Activated naive CD8-positive, alpha-beta T cell (primary cell): ENCODE results near the gene BPIFB3.

ENCODE experiments used
- H3K27ac Mint-ChIP-seq: one replicate; pipeline ENCODE4 v1.8.0; 2021; ENCODE audit warnings: mixed read lengths
- H3K27me3 Mint-ChIP-seq: one replicate; pipeline ENCODE4 v1.8.0; 2021; ENCODE audit warnings: mixed read lengths
- H3K36me3 Mint-ChIP-seq: one replicate; pipeline ENCODE4 v1.8.0; 2021; ENCODE audit warnings: mixed read lengths
- H3K4me1 Mint-ChIP-seq: one replicate; pipeline ENCODE4 v1.8.0; 2021; ENCODE audit warnings: low read depth, mixed read lengths
- H3K4me3 Mint-ChIP-seq: one replicate; pipeline ENCODE4 v1.8.0; 2021; ENCODE audit warnings: mild to moderate bottlenecking, mixed read lengths
- H3K9me3 Mint-ChIP-seq: one replicate; pipeline ENCODE4 v1.8.0; 2021; ENCODE audit warnings: low read depth, mixed read lengths

BPIFB3 gene

DNA sequence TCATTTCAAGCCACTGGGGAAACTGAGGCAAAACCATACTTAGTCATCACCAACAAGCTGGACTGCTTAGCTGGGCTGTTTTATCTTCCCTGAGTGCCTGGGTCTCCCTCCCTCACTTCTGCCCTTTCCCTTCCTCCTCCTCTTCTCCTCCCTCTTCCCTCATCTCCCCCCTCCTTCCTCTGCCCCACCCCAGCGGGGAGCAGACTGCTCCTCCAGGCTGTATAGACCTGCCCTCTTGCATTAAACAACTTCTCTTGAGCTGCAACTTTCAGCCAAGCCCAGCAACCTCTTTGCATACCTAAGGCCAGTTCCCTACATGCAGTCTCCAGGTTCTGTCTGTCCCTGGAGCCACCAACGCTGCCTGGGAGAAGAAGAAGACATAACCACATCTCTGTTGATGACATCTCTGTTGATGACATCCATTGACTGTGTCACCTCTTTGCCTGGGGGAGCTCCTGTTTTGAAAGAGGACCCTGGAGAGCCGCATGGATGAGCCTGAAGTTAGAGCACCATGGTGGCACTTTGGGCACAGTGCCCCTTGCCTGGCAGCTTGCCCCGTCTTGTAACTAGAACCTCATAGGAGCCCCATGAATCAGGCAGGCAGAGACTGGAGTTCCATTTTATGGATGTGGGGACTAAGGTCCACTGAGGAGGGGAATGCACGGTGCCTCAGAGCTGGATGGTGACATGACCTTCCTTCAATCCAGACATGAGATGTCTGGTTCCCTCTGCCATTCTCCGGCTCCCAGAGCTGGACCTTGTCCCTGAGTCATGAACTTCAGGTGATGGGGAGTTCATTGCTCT is 30.1 kb upstream of the BPIFB3 start:
- no peaks in the 10 kb centered on the region for H3K4me1 Mint-ChIP-seq
- H3K4me3 Mint-ChIP-seq: no peak overlapping the region
- no peaks in the 10 kb centered on the region for H3K27me3 Mint-ChIP-seq
- no peaks in the 10 kb centered on the region for H3K36me3 Mint-ChIP-seq
- no peak overlapping the region for H3K27ac Mint-ChIP-seq
- H3K9me3 Mint-ChIP-seq: no peaks in the 10 kb centered on the region

DNA sequence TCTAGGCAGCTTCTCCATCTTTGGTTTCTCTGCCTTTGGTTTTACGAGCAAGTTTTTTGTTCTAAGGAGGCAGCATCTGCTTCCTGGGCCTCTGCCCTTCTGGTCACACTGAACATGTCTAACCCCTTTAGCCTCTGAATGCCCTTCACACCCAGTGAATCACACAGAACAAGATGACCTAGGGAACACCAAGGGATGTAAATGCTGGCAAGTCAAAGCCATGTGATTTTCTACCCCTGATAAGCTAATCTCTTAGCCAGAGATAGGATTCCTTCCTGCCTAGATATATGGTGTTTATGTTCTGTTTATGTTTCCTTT is 29.5 kb upstream of the BPIFB3 start:
- H3K27me3 Mint-ChIP-seq: no peaks in the 10 kb centered on the region
- no peaks in the 10 kb centered on the region for H3K36me3 Mint-ChIP-seq
- no peak overlapping the region for H3K4me3 Mint-ChIP-seq
- no peak overlapping the region for H3K27ac Mint-ChIP-seq
- H3K9me3 Mint-ChIP-seq: no peaks in the 10 kb centered on the region
- no peaks in the 10 kb centered on the region for H3K4me1 Mint-ChIP-seq

DNA sequence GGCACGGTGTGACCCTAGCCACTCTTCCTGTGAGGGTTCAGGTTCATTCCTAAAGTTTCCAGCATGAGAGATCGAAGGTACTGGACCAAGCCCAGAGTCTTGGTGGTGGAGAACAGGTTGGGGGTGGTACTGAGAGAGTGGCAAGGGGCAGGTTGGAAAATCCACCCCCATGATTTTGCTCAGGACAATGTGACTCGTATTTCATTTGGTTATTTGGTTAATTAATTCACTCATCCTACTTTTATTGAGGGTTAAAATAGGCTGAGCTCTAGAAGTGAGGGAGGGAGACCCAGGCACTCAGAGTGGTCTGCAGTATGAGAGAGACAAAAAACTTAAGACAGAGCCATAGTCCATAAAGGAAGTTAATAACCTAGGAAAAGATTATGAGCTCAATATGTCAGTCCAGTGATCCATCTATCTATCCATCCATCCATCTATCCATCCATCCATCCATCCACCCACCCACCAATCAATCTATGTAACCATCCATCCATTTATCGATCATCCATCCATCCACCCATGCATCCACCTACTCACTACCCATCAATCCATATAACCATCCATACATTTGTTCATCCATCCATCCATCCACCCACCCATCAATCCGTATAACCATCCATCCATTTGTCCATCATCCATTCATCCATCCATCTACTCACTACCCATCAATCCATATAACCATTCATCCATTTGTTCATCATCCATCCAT is 28.9 kb upstream of the BPIFB3 start:
- no peaks in the 10 kb centered on the region for H3K9me3 Mint-ChIP-seq
- no peaks in the 10 kb centered on the region for H3K27me3 Mint-ChIP-seq

DNA sequence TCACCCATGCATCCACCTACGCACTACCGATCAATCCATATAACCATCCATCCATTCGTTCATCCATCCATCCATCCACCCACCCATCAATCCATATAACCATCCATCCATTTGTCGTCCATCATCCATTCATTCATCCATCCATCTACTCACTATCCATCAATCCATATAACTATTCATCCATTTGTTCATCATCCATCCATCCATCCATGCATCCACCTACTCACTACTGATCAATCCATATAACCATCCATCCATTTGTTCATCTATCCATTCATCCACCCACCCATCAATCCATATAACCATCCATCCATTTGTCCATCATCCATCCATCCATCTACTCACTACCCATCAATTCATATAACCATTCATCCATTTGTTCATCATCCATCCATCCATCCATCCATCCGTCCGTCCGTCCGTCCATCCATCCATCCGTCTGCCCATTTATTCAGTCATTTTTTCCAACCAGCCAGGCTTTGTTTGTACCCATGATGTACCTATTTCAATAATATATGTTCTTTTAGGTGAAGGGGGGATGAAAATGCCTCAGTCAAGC is 28.3 kb upstream of the BPIFB3 start:
- H3K4me1 Mint-ChIP-seq: no peaks in the 10 kb centered on the region
- H3K27ac Mint-ChIP-seq: no peak overlapping the region
- H3K36me3 Mint-ChIP-seq: no peaks in the 10 kb centered on the region
- no peaks in the 10 kb centered on the region for H3K9me3 Mint-ChIP-seq
- no peaks in the 10 kb centered on the region for H3K27me3 Mint-ChIP-seq
- no peak overlapping the region for H3K4me3 Mint-ChIP-seq

More for the DNA sequence above, 28.9 kb upstream of the BPIFB3 start:
- no peak overlapping the region for H3K27ac Mint-ChIP-seq
- no peak overlapping the region for H3K4me3 Mint-ChIP-seq
- no peaks in the 10 kb centered on the region for H3K4me1 Mint-ChIP-seq
- no peaks in the 10 kb centered on the region for H3K36me3 Mint-ChIP-seq

DNA sequence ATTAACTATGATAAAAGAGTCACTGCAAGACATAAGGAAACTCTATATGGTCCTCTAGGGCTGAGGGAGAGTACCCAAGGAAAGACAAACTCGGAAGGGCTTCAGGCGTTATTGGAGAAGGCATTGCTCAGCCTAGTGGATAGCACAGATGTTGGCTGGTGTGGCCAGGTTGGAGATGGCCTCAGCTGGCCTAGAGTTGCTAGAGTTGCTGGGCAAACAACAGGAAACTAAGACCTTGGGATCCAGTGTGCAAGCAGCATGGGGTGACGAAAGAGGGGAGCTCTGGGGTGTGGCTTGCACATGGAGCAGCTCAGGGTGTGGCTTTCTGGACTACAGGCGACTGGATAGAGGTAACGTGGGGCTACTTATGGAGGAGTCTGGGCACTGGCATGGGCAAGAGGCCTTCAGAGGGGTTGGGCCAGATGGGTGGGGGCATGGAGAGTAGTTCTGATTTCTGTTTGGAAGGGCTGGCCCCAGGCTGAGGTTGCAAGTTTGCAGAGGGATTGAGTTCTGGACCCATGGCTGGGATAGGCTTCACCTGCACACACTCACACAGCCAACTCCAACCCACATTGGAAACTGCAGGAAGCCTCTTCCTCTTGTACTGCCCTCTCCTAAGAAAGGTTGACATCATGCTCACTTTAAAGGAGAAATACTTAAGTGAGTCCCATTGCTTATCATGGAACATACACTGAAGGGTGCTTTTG is 27.5 kb upstream of the BPIFB3 start:
- H3K4me3 Mint-ChIP-seq: no peak overlapping the region
- no peaks in the 10 kb centered on the region for H3K4me1 Mint-ChIP-seq
- H3K9me3 Mint-ChIP-seq: no peaks in the 10 kb centered on the region
- H3K27ac Mint-ChIP-seq: no peak overlapping the region
- H3K36me3 Mint-ChIP-seq: no peaks in the 10 kb centered on the region
- H3K27me3 Mint-ChIP-seq: no peaks in the 10 kb centered on the region

DNA sequence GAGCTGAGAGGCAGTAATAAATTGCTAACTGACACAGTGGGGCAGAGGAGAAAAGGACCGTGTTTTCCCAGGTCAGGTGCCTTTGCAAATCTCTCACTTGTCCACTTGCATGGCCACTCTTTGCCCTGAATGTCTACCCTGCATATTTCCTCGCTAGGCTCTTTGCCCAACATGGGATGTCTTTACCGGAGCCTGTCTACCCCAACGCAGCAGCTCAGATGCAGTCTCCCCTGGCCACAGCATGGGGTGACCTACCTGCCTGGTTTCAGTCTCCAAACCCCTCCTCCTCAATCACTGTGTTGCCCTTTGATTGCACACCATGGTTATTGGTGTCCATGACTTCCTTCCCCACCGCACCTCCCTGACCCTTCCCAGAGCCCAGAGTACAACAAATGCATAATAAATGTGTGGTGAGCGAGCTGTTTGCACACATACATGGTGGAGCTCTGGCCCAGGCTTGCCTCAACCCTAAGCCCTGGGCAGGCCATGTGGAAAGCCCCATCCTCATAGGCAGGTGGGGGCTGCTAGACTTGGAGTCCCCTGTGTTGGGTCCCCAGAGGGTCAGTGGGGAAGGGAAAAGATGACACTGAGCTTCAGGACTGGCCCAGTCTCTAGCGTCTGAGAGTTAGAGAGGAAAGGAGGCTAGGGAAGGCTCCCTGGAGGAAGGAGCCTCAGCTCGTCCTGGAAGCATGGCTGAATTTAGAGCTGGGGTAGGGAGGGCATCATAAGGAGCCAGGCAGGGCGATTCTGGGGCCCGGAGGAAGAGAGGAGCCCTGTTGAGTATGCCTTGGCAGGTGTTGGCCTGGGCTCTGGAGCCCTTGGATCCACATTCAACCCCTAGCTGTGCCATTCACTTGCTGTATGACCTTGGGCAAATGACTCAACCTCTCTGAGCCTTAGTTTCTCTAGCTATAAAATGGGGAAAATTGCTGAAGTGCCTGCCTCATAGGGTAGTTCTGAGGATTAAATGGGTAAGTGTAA is 26.6 kb upstream of the BPIFB3 start:
- H3K27me3 Mint-ChIP-seq: no peaks in the 10 kb centered on the region
- no peak overlapping the region for H3K4me3 Mint-ChIP-seq
- H3K27ac Mint-ChIP-seq: no peak overlapping the region
- no peaks in the 10 kb centered on the region for H3K4me1 Mint-ChIP-seq
- no peaks in the 10 kb centered on the region for H3K36me3 Mint-ChIP-seq
- no peaks in the 10 kb centered on the region for H3K9me3 Mint-ChIP-seq

DNA sequence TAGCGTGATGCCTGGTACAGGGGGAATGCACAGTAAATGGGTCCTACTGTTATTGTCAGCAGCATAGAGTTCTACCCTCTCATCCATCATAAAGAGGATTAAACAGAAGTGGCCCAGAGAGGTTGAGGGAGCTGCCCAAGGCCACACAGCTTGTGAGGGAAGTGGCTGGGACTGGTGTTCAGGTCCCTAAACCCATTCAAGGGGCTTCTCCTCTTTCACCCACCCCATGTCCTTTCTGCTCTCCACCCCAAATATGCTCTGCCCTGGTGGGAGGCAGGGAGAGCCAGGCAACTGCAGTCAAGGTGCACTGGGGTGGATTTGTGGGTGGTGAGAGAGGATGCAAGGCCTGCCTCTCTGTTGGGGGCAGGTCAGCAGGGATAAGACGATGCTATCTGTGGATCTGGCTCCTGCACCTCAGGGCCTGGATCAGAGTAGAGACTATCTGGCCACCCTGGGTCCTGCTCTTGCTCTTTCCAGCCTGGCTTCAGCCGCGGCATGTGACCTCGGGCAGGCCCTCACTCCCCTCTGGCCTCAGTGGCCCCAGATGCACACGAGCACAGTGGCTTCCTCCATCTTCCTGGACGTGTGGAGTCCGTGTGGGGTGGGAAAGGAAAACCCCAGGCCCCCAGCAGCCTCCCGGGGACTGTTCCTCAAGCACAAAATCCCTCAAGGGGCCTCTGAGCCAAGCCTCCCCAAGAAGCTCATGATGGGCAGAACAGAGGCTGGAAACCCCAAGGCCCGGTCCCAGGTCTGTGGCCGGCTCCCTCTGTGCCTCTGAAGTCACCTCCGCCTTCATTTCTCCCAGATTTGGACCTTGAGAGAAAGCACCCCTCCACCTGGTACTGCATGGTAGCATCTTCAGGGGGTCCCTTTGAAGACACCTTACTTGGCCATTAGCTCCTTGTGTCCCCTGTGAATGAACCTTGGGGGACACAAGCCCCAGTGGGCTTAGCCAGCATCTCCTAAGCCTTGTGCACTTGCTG is 25.6 kb upstream of the BPIFB3 start:
- no peak overlapping the region for H3K27ac Mint-ChIP-seq
- H3K36me3 Mint-ChIP-seq: no peaks in the 10 kb centered on the region
- H3K4me1 Mint-ChIP-seq: no peaks in the 10 kb centered on the region
- no peak overlapping the region for H3K4me3 Mint-ChIP-seq
- peaks cover under 1% of the 10 kb centered on the region for H3K9me3 Mint-ChIP-seq
- no peaks in the 10 kb centered on the region for H3K27me3 Mint-ChIP-seq

DNA sequence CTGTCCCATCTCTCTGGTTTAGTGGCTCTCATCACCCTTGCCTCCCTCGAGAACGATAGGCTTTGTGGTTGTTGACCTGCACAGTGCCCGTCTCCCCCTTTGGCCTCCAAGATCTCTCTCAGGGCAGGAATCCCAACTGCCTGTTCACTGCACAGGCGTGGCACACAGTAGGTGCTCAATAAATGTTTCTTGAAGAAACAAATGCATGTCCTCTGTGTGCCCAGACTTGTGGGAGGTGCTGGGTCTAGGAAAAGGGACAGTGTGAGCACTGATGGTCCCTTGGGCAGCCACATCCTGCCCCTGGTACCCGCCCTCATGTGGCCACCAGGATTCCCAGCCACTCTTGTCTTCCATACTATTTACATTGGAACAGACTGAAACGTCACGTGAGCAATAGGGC is 24.8 kb upstream of the BPIFB3 start:
- H3K9me3 Mint-ChIP-seq: peaks cover 5% of the 10 kb centered on the region
- H3K4me3 Mint-ChIP-seq: no peak overlapping the region
- H3K27ac Mint-ChIP-seq: no peak overlapping the region
- no peaks in the 10 kb centered on the region for H3K27me3 Mint-ChIP-seq
- no peaks in the 10 kb centered on the region for H3K36me3 Mint-ChIP-seq
- H3K4me1 Mint-ChIP-seq: no peaks in the 10 kb centered on the region

DNA sequence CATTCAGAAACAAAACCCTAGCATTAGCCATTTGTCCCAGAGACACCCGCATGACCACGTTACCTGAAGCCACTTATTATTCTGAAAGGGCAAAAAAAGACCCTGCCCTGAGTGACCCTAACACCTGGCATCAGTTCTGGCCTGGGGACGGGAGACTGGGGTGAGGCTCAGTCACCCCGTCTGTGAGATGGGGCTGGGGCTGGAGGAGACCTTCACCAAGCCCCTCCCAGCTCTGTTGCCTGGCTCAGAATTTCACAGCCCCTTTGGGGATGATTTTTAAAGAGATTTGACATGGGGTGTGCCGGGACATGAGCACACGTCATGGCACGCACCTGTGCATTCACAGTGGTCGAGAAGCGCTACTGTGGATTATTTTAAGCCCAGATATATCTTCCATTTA is 23.6 kb upstream of the BPIFB3 start:
- Mint-ChIP-seq H3K27me3 (no peaks in the 10 kb centered on the region), H3K27ac (no peak overlapping the region), H3K9me3 (peaks cover 5% of the 10 kb centered on the region), H3K4me3 (no peak overlapping the region), H3K36me3 (no peaks in the 10 kb centered on the region), H3K4me1 (no peaks in the 10 kb centered on the region)

DNA sequence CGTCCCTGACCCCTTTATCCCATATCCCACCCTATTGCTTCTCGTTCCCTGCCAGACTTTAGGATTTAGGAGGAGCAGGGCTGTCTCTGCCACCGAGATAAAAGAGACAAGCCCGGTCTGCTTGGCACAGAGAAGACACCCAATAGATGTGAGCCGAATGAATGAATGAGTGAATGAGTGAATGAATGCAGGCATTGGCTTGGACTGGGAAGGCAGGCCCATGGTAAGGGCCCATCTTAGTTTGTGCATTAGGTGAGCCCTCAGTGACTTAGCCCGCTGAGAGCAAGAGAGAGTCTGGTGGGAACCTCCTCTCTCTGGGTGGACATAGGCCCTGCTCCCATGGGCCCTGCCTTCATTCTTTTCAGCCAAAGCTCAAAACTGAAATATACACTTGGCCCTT is 23.1 kb upstream of the BPIFB3 start:
- Mint-ChIP-seq H3K4me3 (no peak overlapping the region), H3K9me3 (peaks cover 5% of the 10 kb centered on the region), H3K27ac (no peak overlapping the region), H3K27me3 (no peaks in the 10 kb centered on the region), H3K4me1 (no peaks in the 10 kb centered on the region), H3K36me3 (no peaks in the 10 kb centered on the region)

DNA sequence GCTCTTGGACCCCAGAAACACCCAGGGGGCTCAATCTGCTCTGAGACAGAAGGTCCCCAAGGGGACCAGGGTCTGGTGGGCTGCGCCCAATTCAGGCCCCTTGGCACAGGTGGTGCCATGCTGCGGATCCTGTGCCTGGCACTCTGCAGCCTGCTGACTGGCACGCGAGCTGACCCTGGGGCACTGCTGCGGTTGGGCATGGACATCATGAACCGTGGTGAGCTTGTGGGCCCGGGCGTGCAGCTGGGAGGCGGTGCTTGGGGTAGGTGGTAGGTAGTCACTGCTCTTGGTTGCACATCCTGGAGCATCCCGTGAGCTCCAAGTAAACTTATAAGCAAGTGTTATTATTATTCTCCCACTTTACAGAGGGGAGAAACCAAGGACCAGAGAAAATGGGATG is 22.2 kb upstream of the BPIFB3 start, which contains the start of gene BPIFB6:
BPIFB6 (plus strand) TSS at position 118 of the 400 bp plus-strand sequence; CDS start at position 118, 0 bp downstream.
- Mint-ChIP-seq H3K4me3 (no peak within 1 kb of the TSS), H3K27ac (no peak within 1 kb of the TSS), H3K27me3 (no peaks in the 10 kb centered on the region), H3K36me3 (no peaks in the 10 kb centered on the region), H3K9me3 (peaks cover 5% of the 10 kb centered on the region), H3K4me1 (no peaks in the 10 kb centered on the region)

DNA sequence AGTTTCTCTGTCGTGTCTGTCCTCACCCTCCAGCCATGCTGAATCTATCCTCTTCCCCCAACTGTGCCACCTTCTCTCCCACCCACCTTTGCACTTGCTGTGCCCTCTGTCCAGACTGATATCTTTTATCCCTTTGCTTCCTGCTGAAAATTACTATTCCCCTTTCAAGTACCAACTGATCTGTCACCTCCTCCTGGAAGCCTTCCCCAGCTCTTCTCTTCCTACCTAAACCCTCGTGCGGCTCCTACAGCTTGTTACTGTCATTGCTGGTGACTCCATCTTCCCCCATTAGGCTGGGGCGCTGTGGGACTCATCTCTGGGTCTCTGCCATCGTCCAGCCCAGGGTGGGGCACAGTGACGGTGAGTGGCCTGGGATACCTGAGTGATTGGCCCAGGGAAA is 21.1 kb upstream of the BPIFB3 start:
- no peaks in the 10 kb centered on the region for H3K27me3 Mint-ChIP-seq
- H3K36me3 Mint-ChIP-seq: no peaks in the 10 kb centered on the region
- H3K9me3 Mint-ChIP-seq: peaks cover 5% of the 10 kb centered on the region
- H3K27ac Mint-ChIP-seq: no peak overlapping the region
- no peaks in the 10 kb centered on the region for H3K4me1 Mint-ChIP-seq
- H3K4me3 Mint-ChIP-seq: no peak overlapping the region

DNA sequence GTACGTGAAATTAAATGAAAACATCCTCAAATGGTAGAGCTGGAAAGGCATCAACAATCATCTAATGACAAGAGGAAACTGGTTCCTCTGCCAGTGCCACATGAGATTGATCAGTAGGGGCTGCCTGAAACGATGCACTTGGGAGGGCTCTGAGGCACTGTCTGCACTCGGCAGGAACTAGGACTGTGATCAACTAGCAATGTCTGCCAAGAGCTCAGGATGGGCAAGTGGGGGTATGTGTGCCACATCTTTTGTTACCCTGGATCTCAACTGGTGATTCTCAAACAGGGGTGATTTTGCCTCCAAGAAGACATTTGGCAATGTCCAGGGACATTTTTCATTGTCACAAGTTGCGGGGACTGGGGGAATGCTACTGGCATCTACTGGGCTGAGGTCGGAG is 20.3 kb upstream of the BPIFB3 start:
- Mint-ChIP-seq H3K9me3 (peaks cover 5% of the 10 kb centered on the region), H3K27ac (no peak overlapping the region), H3K27me3 (no peaks in the 10 kb centered on the region), H3K4me1 (no peaks in the 10 kb centered on the region), H3K4me3 (no peak overlapping the region), H3K36me3 (no peaks in the 10 kb centered on the region)
